GM19240 (cell line): ENCODE results near the gene CD276.

Experiments used
- DNase-seq: peaks from one replicate; pipeline ENCODE4 v3.0.0; 2011; ENCODE audit warnings: low spot score; ENCODE audit not compliant: insufficient read length

Gene CD276

DNA sequence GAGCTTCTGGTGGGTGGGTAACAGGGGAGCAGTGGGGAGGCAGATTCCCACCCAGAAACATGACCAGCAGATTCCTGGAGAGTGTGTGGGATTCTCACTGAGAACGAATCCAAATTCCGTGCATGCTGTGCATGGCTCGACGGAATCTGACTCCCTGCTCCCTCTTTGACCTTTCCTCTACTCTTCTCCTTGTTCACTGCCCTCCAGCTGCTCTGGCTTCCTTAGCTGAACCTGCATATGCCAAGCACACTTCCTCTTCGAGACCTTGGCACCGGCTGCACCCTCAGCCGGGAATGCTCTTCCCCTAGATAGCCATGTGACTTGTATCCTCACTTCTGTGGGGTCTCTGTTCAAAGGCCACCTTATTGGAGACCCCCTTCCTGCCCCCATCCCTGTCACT is 62.7 kb downstream of the CD276 start:
- DNase-seq: no peak

DNA sequence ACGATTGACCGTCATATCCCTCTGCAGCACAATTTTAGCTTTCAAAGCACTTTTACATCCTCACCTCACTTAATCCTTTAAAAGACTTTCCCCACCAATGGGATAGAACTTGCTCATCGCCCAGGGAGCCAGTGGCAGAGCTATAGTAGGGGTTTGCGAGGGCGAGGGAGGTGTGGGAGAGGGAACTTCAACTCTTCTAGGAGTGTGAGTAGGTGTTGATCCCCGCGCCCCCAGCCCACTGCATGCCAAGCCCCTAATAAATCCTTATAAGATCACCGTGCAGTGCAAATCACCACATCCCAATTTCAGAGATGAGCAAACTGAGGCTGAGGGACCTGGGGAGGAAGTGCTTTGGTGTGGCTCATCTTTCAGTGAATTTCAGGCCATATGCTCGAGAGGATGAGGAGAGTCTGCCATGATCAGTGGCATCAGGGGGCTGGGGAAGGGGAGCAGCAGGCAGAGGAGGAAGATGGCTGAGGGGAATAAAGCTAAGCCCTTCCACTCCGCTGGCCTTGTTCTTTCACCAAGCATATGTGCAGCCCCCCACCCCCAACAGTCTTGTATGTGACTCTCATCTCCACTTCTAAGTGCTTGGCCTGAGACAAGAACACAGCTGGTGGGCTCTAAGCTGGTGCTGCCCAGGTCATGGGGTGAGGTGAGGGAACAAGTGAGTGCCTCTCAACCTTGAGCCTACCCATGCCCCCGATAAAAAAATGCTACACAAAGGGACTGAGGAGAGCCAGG is 63.8 kb downstream of the CD276 start:
- no peak for DNase-seq

DNA sequence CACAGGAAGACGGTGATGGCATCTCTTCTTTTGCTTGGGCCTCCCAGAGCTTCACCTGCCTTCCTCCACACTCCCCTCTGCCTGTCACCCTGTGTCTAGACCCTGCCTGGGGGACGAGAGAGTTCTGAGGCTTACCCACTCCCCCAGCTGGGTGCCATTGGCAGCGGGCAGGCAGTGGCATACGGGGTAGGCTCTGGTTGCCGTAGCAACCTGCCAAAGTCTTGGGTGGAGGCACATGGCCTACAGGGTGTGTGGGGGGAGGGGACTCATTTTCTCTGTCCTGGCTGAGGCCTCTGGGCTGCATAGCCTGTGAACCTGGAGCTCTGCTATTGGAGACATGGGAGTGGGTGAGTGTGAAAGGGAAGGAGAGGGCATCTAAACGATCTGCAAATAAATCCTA is 64.5 kb downstream of the CD276 start:
- no peak for DNase-seq

DNA sequence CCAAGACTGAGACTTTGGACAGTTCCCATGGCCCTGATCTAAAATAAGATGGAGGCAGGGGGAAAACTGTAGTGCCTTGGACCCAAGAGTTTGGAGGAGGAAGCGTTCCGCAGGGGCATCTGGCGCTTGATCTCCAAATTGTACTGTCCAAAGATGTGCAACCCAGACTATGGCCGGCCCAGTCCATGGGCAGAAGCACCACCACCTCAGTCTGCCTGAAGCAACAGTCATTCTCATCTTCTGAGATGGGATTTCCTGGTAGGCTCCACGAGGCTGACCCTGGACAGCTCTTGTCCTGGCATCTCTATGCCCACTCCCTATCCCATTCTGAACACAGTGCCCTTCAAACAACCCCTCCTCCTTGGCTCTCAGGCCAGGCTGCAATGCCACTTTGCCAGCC is 65.3 kb downstream of the CD276 start:
- DNase-seq: no peak

DNA sequence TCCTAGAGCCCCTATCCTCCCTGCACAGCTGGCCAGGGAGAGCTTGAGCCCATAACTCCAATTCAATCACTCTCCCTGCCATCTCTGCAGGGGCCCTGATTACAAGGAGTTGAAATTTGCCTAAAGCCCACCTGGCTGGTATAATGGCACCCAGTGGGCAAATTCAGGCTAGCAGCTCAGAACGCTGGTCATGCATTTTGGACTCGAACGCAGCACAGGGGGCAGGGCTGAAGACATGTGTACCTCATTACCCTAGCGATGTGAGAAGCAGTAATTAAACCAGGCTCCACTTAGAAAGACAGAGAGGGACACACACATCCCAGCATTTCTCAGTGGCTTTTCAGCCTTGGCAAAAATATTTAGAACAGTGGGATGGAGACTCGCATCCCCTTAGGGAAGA is 65.8 kb downstream of the CD276 start:
- no peak for DNase-seq

DNA sequence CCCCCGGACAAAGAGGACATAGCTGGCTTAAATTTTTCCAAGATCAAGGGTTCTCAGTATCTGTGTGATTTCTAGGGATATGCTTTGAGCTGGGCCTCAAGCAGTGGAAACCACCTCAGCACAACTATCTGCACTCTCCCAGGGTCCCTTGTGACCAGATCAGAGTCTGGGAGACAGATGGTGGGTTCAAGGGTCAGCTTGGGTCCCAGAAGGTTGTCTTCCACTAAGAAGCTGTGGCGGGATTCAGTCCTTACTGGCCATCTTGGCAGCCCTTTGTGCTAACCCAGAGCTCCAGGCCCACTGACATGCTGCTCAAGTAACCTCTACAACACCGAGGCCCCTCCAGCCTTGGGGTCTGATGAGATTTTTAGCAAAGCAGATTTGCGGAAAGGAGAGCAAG is 66.3 kb downstream of the CD276 start:
- DNase-seq: no peak

DNA sequence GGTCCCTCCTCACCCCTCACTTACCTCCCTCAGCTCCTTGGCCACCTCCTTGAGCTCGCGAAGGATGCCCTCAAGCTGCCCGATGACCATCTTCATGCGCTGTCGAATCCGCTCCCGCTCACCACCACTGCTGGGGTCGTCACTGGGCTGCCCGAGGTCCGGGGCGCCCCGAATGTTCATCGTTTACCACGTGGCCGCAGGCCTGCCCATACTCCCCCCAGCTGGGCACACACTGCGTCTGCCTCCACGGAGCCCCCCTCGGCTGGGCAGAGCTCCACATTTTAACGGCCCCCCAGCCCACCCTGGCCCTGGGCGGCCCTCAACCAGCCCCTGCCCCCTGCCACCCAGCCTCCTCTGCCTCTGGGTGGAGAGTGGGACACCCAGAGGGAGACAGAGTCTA is 66.8 kb downstream of the CD276 start:
- DNase-seq: no peak

DNA sequence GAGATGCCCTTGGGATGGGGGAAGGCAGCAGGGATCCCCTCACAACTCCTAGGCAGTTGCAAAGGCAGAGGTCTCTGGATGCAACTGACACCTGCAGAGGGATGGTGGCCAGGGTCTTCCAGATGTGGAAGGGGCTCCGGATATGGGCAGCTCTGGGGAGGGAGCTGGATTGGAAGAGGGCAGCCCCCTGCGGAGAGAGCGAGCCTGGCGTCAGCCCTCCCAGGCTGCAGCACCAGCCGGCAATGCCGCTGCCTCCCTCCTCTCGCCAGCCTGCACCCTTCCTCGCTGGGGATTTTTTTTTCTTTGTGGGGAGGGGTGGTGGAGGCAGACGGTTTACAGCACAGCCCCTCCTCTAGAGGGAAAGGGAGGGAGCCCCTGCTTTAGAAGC is 67.3 kb downstream of the CD276 start:
- DNase-seq: no peak

DNA sequence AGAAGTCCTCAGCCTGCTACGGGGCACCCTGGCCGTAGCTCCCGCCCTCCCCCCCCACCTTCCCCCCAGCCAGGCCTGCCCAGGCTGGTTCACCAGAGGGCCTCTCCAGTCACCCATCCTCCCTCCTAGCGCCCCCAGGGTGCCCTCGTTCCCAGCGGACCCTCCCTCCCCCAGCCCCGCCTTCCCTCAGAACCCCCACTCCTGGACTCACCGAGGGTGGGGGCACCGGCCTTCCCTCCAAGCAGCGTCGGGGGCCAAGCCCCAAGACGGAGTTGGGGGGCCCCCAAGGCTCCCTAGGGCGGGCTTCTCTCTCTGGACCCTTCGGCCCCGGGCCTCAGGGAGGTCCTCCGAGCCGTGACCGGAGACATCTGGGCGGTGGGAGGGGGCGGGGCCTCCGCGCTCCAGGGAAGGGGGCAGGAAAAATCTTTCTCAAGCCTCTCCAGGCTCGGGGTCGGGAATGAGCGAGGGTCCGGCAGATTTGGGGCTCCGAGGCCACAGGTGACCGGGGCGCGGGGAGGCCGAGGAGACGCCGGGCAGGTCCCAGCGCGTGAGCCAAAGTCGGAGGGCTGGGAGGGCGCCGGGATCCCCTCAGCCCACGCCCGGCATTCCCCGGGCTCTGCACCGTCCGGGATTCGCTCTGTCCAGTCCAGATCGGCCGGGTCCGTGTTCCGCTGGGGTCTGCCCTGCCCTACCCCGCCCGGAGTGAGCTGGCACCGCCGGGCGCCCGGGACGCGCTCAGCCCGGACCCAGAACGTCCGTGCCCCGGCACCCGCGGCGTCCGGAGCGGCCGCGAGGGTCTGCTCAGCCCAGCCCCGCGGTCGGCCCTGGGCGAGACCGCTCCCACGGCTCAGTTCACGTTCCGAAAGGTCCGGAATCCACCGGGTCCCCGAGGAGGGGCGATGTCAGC is 68.0 kb downstream of the CD276 start:
- no peak for DNase-seq

DNA sequence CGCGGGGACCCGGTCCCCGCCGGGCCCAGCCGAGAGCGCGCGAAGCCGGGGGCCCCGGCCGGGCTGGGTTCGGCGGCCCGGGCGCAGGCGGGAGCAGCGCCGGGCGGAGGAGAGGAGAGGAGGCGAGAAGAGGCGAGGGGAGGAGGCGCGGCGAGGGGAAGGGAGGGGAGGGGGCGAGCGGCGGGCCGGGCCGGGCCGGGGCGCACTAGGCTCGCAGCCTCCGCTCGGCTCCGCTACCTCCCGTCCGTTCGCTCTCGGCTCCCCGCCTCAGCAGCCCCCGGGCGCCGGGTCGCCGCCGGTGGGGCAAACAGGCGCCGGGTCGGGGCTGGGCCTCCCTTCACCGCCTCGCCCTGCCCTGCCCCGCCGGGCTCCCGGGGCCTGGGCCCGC is 68.6 kb downstream of the CD276 start:
- DNase-seq: no peak

DNA sequence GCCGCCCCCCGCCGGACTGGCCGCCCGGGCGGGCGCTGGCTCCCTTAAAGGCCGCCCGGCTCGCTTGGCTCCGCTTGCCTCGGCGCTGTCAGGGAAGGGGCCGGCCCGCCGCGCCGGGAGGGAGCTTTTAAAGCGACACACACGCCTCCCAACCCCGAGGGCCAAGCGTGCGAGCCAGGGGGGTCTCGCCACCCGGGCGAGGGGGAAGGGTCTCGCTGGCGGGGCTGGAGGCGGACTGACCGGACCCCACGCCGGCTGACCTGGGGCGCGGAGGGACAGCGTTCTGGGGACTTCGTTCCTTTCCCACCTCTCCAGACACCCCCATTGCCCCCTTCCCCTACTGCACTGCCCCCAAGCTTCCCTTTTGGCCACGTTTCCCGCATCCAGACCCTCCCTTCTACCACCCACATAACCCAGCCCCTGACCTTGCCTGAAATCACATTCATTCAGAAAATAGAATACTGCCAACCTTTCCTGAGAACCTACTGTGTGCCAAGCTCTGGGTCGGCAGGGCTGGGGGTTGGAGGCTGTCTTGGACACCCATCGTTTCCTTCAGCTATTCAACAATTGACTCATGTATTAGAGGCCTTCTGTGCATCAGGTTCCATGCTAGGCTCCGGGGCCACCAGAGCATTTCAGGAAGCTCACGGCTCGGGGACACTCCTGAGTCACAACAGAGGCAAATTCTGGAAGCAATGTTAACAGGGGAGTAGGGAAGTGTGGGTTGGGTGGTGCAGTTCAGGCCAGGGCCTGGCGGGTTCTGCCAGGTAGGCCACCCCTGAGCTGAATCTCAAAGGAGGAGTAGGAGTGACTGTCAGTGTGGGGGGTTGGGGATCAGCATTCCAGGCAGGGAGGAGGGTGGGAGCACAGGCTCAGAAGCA is 69.3 kb downstream of the CD276 start, which contains the start of gene INSYN1:
TSS of gene INSYN1 (minus strand) at position 102 of the 881 bp plus-strand sequence. CDS start 2,221 bp downstream, outside the sequence.
- DNase-seq: no peak

DNA sequence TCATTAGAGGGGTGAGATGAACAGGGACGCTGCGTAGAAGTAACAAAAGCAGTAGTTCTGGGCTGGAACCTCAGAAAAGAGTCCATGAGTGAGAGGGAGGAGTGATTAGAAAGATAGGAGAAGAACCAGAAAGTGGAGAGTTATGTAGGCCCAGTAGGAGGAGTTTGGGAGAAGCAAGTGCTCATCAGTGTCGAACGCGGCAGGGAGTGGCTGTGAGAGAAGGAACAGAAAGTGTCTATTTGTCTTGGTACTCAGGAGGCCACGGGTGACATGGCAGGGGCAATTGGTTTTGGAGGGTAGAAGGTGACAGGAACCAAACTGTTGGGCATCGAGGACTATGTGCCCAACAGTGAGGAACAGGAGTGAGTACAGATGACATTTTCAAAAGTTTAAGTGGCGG is 70.3 kb downstream of the CD276 start:
- no peak for DNase-seq

DNA sequence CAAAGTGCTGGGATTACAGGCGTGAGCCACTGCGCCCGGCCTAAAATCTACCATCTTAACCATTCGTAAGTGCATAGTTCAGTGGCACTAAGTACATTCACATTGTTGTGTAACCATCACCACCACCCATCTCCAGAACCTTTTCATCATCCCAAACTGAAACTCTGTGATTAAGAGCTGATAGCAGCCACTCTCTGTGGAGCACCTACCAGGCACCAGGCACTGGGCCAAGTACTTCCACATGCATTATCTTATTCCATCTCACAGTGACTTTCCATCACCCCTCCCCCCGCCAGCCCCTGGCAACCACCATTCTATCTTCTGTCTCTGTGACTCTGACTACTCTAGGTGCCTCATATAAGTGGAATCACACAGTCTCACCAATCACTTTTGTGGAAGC is 71.3 kb downstream of the CD276 start:
- DNase-seq: no peak

DNA sequence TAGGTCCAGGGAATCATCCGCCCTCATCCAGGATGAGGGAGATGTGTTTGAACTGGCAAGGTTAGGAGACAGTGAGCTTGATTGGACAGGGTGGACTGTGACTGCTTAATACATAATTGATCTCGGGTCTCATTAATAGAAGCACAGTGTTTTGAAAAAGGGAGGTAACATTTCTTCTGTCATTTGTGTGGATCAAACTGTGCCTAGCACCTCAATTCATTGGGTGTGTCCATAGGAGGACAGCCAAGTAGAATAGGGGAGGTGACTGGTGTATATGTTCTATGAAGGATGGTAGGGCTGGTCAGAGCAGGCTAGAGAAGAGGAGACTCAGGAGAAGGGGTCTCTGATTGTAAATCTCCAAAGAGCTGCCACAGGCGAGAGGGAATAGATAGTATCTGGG is 71.8 kb downstream of the CD276 start:
- no peak for DNase-seq

DNA sequence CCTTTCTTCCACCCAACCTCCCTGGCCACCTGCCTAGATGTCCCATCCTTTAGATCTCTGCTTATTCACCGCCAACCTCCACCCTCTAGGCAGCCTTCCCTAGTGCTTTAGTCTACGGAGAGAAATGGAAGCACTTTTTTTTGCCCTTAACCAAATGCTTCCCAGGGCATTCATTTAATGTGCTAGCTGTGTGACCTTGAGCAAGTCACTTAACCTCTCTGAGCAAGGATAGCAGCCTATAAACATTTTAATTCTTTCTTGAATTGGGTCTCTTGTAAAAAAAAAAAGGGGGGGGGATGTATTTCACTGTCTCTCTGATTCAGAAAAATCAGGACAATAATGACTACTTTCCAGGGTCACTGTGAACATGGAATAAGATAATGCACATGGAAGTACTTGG is 72.2 kb downstream of the CD276 start:
- DNase-seq: no peak

DNA sequence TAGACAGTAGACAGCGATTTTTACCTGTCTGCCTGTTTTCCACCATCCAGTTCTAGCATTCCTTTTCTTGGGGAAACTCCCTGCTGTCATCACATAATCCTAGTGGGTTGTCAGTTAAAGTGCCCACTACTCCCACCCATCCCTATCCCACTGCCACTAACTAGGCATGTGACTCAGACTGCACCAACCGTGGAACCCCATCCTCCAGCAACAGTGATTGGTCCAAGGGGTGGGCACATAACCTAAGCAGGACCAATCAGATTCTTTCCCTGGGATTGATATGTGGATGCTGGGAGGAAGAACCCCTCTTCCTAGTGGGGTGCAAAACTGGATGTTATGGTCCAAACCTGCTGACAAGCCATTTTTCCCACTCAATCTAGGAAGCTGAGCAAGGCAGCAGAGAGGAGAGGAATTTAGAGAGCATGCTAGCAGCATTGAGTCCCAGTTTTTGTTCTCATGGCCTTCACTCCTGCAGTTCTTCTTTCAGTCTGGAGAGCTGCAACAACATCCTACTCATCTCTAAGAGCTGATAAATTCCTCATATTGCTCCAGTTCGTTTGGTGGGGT is 72.8 kb downstream of the CD276 start:
- DNase-seq: no peak

DNA sequence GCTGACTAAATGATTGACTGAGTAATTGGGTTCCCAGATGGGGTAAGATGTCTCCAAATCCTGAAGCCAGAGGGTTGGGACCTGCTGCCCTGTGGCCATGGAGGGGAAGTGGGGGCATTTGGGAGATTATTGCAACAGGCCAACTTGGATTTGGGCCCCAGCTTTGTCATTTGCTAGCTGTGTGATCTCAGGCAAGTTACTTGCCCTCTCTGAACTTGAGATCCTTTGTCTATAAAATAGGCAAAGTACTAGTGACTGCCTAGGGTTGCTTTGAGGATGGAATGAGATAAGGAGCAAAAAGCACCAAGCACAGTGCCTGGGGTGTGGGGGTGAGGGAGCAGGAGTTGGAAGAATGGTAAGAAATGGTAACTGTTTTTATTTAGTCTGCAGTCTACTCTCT is 73.4 kb downstream of the CD276 start:
- DNase-seq: no peak

DNA sequence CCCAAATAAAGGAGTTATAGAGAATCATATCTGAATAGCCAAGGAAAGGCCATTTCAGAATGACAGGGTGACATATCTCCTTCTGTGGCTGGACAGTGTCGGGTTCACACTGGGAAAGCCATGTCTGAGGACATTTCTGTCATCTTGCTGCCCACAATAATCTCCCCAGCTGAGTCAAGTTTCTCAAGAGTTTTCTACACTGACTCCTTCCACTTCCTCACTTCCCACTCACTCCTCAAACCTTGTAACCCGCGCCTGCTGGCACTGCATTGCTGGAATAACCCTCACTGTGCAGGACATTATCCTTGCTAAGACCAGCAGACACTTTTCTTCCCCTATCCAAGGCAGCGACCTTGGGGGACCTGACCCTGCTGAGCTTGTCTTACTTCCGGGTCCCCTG is 74.3 kb downstream of the CD276 start:
- no peak for DNase-seq

DNA sequence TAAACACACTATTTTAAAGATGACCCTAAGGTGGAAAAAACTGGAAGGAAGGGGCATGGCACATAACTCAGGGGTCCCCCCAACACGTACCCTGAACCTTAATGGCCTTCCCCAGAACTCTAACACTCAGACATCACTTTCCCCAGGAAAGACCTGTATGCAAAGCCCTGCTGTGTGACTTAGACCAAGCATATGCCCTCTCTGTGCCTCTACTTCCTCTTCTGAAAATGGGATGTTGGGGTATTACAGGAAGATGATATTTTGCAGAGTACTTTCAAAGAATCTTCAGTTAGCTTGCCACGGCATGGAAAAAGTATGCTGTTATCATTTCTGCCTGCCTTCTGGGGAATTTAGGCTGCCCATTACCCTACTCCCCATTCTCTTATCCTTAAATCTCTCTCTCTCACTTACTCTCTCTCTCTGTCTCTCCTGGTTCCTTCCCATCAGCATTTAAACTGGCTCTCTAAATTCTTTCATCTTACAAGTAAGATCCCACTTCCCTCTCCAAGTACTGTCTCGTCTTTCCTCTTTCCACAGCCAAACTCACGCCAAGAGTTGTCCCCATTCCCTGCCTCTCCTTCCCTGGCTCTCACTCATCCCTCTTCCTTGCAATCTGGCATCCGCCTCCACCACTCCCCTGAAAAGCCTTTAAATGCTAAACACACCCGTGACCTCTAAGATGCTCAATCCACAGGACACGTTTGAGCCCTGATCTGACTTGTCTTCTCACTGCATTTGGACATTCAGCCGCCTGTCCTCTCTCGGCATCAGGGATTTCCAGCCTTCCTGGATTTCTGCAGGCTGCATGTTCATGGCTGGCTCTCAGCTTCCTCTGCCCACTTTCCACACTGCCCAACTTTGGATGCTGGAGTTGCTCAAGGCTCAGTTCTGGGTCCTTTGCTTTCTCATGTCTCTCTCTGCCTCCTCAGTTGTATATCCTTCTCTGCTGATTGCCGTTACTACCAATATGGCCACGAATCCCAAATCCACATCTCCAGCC is 76.4 kb downstream of the CD276 start:
- DNase-seq: no peak

DNA sequence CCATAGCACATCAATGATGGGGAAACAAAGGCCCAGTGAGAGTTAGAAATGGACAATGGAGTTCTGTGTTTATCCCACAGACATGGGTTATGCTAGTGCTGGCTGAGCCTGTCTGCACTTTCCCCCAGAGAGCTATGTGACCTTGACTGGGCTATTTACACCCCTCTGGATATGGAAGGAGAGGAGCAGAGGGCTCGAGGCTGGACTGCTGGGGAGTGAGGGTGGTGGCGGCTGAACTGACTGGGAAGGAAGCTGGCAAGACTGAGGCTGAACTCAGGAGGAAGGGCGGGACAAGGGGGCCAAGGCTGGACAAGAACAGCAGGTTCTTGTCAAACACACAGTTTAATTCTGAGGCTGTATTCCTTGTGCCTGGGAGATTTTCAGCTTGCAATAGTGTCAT is 79.7 kb downstream of the CD276 start:
- no peak for DNase-seq
